H1 (cell line): ENCODE measurements around the gene CCDC102A. TPM values are rescaled to one million over a fixed set of nuclear protein-coding genes. Genes with fewer than 3 reads are reported as not detected.

Source experiments
- BACH1 ChIP-seq: IDR thresholded peaks from 2 replicates; pipeline ENCODE4 v1.6.1; 2012; ENCODE audit warnings: low read length, improper control_type of control experiment
- CHD7 ChIP-seq: fragments of 300-600 bp; sonication (generic); IDR thresholded peaks from 2 replicates; pipeline ENCODE4 v1.7.1; 2012; ENCODE audit warnings: low read length, moderate library complexity, mild to moderate bottlenecking, inconsistent platforms; ENCODE audit not compliant: insufficient replicate concordance
- FOSL1 ChIP-seq: IDR thresholded peaks from 2 replicates; pipeline ENCODE4 v1.6.1; 2011; ENCODE audit warnings: mild to moderate bottlenecking, low read depth, low read length, moderate library complexity; ENCODE audit not compliant: insufficient read depth
- JUN ChIP-seq: IDR thresholded peaks from 2 replicates; pipeline ENCODE4 v1.6.1; 2011; ENCODE audit warnings: low read depth, mild to moderate bottlenecking, improper control_type of control experiment, low read length
- KDM5A ChIP-seq: fragments of 200-600 bp; IDR thresholded peaks from 2 replicates; pipeline ENCODE4 v1.7.1; 2012; ENCODE audit warnings: mild to moderate bottlenecking, low read length, inconsistent platforms, mixed read lengths
- SIRT6 ChIP-seq: IDR thresholded peaks from one replicate; pipeline ENCODE4 v1.7.1; 2012; ENCODE audit warnings: low read length, inconsistent platforms
- SRF ChIP-seq: IDR thresholded peaks from 2 replicates; pipeline ENCODE4 v1.6.1; 2011; ENCODE audit warnings: mild to moderate bottlenecking, low read depth, low read length, moderate library complexity
- polyA plus RNA-seq, 7 experiments: library from polyadenylated mRNA; depleted of rRNA in 3 of 7; stranded (reverse) in 5 of 7; unstranded in 2 of 7; fragments of >200 nt in 5 of 7; fragments of 200-250 nt in 2 of 7; gene quantifications; 1 replicate in 5 of 7; 2 replicates in 1 of 7; 4 replicates in 1 of 7; pipeline versions ENCODE4 v1.2.1 to v1.2.3, GENCODE V29; 2011 to 2013; ENCODE audit warnings: missing spikeins in 2 of 7, mixed read lengths in 2 of 7
- total RNA-seq: library from RNA; stranded (reverse); fragmentation: NEBNext Ultra II Directional; extraction: Animal tissue kit (Norgen Biotek cat#: 25700); gene quantifications from 2 replicates; pipeline ENCODE4 v1.2.1, GENCODE V29; 2021
- TF ChIP-seq, protein P1 (sequence below): IDR thresholded peaks from 2 replicates; pipeline ENCODE4 v1.6.1; 2012; ENCODE audit warnings: inconsistent platforms
- TF ChIP-seq, protein P2 (sequence below), 3 experiments: IDR thresholded peaks; 1 replicate in 2 of 3; 2 replicates in 1 of 3; pipeline versions ENCODE4 v1.5.1 to v1.6.1; 2011; ENCODE audit warnings: low read length in 3 of 3, mild to moderate bottlenecking in 3 of 3, inconsistent platforms in 2 of 3, low read depth in 1 of 3, moderate library complexity in 1 of 3; ENCODE audit not compliant: insufficient read depth in 1 of 3; ENCODE audit errors: control extremely low read depth in 1 of 3

Gene CCDC102A
- total and polyA plus RNA-seq, 2 of the 8 experiments (the other 6 are each of a cell fraction or from before 2014, with no cell fraction given), result 4.0 to 7.5 TPM

DNA sequence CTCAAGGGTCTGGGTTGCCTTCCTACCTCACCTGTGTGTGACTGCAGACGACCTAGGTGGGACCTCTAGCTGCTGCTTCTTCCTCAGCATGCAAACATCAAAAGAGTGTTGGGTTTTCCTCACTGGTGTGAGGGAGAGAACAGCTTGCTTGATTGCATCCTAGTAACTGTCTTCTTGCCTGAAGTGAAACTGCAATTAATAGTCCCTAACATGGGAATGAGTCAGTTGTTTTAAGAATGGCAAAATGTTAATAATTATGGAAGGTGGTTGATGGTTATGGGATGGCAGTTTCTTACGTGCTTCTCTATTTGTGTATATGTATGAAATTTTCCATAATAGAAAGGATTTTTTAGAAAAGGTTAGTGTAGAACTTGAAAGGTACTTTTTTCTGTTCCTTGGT lies 68.0 kb downstream of the CCDC102A start (continued):
- TF ChIP-seq CHD7, result no peak
- TF ChIP-seq KDM5A, result no peak
- no peak for TF ChIP-seq FOSL1
- TF ChIP-seq, protein P1, sequence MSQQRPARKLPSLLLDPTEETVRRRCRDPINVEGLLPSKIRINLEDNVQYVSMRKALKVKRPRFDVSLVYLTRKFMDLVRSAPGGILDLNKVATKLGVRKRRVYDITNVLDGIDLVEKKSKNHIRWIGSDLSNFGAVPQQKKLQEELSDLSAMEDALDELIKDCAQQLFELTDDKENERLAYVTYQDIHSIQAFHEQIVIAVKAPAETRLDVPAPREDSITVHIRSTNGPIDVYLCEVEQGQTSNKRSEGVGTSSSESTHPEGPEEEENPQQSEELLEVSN, result no peak
- TF ChIP-seq SRF, result no peak
- TF ChIP-seq BACH1, result no peak
- TF ChIP-seq SIRT6, result no peak
- TF ChIP-seq, protein P2, sequence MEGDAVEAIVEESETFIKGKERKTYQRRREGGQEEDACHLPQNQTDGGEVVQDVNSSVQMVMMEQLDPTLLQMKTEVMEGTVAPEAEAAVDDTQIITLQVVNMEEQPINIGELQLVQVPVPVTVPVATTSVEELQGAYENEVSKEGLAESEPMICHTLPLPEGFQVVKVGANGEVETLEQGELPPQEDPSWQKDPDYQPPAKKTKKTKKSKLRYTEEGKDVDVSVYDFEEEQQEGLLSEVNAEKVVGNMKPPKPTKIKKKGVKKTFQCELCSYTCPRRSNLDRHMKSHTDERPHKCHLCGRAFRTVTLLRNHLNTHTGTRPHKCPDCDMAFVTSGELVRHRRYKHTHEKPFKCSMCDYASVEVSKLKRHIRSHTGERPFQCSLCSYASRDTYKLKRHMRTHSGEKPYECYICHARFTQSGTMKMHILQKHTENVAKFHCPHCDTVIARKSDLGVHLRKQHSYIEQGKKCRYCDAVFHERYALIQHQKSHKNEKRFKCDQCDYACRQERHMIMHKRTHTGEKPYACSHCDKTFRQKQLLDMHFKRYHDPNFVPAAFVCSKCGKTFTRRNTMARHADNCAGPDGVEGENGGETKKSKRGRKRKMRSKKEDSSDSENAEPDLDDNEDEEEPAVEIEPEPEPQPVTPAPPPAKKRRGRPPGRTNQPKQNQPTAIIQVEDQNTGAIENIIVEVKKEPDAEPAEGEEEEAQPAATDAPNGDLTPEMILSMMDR (IDR thresholded peaks at IDR 0.05; ENCODE audit: control extremely low read depth in 1 of 3, insufficient read depth in 1 of 3, low read depth in 1 of 3, low read length in 3 of 3), result no peak
- TF ChIP-seq JUN, result no peak
